HG03460 (cell line): Measurements from ENCODE around the gene PRR5L.

ENCODE experiments used
- ATAC-seq: cut with Tn5 transposase; IDR thresholded peaks from one replicate; pipeline ENCODE4 v1.9.1; 2021; ENCODE audit not compliant: unreplicated experiment

The PRR5L gene

DNA sequence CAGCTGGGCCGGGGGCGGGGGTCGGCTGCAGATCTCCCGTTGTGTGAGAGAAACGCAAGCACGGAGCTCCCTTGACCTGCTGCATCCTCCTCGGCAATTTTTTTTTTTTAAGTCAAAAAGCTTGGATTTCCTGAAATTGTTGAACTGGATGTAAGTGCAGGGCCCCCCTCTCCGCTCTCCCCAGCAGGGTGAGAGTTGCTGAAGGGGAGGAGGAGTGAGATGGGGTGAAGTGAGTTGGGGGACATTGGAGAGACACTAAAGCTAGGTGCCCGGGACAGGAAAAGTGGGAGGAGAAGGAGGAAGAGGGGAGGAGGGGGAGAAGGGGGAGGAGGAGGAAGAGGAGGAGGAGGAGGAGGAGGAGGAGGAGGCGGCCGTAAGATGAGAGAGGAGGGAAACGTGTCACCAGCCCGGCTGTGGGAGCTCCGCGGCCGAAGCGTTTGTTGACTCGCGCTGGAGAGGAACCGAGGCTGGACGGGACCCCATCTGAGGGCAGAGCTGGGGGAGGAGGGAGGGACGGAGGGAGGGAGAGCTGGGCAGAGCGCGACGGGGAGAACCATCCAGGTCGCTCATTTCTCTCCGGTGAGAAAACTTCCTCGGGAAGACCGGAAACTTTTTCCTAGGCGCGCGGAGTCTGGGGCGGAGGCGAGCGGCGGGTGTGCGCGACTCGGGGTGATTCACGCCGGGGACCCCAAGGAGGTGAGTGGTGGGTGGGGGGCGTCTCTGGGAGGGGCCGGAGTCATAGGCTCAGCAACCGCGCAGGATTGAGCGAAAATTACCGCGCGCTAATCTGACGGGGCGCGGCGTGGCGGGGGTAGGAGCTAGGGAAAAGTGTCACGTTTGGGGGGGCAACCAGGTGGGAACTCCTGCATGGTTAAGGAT is 80.2 kb downstream of the PRR5L start:
- no peak for ATAC-seq

DNA sequence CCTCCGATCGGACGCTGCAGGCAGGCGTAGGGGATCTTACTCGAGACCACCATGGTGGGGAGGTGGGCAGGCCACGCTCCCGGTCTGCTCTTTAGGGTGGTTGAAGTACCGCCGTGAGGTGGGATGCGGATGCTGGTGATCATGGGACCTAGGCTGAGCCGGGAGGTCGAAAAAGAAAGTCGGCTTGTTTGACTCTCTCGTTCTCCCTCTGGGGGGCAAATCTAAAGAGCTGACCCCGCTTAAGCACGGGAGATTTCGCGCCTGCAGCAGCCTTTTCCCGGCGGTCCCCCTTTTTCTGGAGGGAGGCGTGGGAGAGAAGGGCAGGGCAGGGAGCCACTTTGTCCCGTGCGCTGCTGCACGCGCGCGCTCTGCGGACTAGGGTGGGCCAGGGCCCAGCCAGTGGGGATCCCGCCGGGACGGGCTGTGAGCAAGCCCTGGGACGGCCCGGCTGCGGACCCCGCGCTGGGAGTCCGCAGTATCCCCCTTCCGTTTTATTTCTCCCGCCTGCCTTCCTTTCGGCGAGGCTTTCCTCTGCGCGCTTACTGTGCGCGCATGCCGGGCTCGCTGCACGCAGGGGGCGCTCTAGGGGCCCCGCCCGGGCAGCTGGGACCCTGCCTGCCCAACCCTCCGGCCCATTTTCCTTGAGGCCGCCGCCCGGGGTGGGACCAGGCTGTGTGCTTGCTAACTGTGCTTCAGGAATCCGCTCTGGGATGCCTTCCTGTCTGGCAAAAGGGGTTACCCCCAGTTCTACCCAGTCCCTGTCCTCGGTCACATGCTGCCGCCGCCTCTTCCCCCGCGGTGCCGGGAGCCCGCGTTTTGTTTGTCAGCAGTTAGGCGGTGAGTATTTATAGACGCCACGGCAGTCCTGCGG is 81.0 kb downstream of the PRR5L start:
- no peak for ATAC-seq

DNA sequence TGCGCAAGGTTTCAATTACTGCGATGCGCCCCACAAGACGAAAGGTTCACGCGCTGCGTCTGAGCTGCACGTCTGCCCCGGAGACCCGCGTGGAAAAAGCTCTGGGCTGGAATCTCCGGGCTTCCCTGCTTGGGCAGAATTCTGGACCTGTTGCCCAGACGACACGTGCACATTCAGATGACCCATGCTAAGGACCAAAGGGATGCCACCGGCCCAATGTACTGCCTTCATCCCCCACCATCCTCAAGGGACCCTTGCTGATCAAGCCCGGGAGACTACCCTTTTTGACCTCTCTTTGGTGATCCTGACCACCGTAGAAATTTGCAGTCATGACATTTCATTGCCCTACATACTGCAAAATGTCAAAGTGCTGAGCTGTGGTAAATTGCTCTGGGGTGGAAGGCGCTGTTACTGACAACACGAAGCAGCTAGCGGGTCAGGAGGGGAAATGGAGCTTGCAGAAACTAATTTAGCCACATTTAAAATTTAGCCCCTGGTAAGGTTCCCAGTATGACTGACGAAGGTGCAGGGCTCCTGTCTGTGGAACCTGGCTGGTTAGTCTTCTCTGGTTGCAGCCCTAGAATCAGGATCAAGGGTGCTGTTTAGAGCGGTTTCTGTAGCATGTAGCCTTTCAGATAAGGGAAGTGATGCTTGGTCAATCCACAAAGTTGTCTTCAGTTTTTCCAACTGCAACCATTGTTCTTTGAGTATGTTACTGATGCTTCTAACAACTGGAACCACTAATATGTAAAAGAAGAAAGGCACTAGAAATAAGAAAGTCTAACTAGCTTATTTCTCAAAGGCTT is 81.9 kb downstream of the PRR5L start:
- no peak for ATAC-seq

DNA sequence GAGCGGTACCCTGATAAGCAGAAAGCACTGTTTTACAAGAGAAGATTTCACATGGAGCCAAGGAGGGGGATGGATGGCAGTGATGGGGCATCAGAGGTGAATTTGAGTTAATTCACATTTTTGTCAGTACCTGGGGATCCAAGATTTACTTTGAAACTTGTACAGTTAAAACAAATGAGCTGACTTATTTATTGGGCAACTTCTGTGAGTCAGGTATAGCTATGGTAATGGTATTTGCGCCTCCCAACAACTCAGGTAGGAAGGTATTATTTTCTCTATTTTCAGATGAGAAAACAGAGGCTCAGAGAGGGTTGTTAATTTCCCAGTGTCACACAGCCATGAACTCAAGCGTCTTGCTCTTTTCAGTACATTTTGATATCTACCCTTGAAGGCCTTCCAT is 83.6 kb downstream of the PRR5L start:
- no peak for ATAC-seq

DNA sequence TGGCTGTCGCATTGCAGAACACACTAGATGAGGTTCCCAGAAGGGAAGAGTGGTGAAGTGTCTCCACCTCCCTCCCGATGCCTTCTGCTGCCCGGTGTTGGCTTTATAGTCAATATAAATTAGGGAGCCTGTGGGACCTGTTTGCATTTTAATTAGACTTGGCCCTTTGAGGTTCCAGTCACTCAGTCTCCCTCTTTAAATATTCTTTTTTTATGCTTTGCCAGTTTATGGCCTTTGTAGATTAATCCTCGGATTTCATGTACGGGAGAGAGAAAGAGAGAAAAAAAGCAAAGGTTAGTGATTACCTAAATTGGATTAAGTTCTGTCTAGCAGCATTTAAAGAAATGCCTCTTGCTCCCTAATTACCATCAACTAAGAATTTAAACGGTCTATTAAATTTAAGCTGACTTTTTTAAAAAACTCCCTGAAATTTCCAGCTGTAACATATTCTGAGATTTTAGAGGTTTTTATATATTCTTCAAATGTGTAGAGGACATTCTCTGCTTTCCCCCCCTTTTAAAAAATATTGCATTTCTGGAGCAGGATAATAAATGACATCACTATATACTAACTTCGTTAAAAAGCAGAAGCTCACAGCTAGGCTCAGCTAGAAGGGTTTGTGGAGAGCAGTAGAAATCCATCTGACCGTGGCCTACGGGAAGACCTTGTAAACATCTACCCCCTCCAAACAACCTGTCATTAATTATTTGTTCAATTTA is 84.4 kb downstream of the PRR5L start:
- no peak for ATAC-seq

DNA sequence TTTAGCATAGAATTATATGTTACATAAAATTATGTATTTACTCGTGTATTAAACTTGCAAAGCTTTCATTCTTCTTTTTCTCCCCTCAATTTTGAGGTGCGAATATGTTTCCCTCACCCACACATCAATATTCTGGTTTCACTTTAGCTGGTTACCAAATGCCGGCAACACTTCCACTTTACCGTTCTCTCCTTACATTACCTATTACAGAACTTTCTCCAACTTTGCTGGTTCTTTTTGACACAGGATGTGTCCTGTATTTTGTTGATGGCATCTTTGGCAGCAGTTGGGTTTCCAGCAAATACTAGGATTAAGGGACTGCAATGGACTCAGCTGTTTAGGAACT is 84.9 kb downstream of the PRR5L start:
- ATAC-seq = no peak

DNA sequence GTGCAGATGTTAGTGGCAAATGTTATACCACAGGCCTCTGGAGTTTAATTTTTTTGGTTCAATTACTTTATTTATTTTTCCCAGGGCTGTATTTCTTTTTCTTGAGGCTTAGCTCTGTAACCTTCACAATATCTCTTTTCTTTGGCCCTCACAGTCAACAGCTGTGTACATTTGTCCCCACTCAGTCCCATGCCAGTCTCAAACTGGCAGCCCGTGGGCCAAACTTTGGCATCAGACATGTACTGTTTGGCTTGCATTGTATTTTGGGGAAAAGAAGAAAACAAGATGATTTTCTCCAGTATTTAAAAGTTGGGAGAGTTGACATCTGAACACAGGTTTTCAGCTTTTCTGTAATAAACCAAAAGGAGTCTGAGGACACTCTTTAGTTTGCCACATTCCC is 87.1 kb downstream of the PRR5L start:
- ATAC-seq = no peak

DNA sequence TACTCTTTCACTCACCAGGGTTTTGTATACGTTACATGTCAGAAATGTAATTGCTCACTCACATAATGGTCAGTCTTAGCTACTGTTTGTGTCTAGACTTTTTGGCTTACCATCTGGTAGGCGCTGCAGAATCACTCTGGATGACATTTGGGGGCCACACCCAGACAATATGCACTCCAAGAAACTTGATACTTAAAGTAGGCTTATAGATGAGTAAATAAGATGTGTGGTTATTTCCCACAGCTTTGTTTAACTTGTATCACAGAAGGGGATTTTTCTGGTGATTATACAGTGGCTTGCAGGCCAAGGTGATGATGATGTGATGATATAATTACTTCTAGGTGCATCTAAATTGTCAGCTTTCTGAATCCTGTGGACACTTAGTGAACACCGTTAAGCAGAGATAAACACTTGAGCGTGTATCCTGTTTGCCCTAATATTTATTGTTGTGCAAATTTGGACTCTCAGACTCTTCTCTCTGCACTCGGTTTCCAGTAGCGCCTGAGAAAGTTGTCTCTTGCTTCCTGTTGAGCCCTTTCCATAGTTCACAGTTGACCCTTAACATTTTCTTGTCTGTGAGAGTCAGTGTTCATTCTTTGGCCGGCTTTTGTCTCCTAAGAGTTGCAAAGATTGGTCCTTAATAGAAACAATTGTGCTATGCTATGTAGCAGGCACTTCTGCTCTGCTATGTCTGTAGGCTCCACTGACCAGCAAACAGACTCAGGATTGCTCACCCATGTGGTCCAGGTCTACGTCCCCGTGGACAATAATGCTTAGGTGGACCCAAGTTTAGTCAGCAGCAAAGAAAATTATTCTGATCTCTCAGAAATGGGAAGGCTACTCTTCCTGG is 89.3 kb downstream of the PRR5L start:
- ATAC-seq = no peak

DNA sequence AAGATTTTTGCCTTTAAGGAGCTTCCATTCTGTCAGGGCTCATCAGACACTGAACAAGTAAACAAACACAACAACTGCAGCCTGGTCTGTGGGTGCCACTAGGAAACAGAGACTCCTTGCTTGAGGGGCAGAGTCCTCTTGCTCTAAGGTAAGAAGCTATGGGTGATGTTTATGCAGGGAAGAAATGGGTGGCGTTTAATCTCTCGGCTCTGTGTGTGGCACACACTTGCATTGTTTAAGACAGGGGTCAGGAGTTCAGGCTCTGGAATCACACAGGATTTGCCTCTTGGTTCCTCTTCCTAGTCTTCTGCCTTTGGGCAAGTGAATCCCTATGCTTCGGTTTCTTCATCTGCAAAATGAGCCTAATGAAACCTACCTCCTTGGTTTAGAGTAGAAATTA is 90.3 kb downstream of the PRR5L start:
- ATAC-seq = no peak

DNA sequence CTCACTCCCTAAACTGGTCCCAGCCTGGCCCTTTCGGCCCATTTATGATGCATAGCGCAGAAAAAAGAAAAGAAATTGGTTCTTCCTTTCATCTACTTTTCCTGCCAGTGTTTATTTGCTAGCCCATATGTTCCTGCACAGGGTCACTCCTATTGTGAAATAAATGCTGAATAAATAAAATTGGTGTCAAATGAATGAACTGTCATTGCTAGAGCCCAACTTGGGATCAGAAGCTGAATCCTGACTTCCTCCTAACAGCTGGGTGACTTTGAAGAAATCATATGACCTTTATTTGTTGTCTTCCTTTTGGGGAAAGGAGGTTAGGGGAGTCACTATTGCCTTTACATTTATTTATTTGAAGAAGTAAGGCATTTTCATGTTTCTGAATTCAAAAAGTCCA is 92.0 kb downstream of the PRR5L start:
- no peak for ATAC-seq

DNA sequence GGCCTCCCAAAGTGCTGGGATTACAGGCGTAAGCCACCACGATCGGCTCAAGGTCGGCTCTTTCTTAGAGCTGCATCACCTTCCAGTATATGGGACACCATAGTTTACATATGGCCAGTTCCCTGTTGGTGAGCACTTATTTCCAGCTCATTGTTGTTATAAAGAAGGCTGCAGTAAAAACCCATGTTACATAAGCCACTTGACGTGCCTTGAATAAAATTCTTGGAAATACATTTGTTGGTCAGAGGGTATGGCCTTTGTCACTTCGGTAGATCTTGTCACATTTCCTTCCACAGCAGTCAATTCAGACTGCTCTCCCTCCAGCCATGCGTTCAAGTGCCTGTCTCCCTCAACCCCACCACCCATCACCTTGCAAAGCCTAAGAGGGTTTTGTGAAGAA is 92.9 kb downstream of the PRR5L start:
- no peak for ATAC-seq

DNA sequence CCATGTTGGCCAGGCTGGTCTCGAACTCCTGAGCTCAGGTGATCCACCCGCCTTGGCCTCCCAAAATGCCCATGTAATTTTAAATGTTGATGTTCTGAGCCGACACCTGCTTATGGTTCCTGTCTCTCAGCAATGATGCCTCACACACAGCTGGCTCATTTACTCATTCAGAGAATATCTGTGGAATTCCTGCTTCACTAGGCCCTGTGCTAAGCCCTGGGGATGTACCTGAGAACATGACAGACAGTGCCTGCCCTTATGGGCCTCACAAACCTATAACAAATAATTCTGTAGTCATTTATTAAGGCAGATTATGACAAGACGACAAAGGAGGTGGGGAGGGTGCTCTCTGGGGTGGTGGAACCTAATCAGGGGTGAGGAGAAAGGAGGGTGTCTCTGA is 93.7 kb downstream of the PRR5L start:
- no peak for ATAC-seq

DNA sequence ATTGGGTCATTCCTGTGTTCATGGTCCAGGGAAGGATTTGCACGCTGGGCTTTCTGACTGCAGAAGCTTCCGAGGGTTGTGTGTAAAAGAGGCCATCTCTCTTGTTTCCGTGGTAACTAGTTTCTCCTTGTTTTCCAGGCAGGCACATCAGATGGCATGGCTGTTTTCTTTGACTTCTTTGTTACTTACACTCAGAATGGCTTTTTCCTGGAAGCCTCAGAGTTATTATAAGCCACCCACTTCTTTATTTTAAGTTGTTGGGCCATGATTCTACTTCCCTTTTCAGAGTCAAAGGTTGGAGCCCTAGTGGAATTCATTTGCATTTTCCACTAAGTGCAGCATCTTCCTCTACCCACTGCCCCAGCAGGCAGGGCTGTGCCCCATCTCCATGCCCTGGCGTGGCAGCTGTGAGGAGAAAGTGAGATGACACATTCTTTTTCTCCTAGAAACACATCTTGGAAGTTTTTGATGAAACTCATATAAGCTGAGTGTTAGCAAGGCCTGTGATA is 94.9 kb downstream of the PRR5L start:
- ATAC-seq = no peak

DNA sequence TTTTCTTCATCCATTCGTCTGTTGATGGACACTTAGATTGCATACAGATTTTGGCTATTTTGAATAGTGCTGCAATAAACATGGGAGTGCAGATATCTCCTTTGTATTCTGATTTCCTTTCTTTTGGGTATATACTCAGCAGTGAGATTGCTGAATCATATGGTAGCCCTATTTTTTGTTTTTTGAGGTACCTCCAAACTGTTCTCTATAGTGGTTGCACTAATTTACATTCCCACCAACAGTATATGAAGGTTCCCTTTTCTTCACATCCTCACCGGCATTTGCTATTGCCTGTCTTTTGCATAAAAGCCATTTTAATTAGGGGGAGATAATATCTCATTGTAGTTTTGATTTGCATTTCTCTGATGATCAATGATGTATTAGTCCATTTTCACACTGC is 96.1 kb downstream of the PRR5L start:
- no peak for ATAC-seq

DNA sequence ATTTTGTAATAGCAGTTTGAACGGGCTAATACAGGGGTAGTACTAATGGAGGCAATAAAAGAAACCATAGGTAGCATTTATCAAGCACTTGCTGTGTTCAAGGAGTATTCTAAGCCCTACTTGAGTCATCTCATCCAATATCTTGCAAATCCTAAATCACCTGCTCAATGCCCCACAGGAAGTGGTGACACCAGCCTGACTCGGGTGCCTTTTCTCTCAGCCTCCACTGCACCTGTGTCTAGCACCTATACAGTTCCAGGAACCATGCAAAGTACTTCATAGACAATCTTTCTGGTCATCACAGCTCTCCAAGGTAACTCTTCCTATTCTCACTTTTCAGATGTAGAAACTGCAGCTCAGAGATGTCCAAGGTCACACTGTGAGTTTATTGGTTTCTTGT is 98.0 kb downstream of the PRR5L start:
- no peak for ATAC-seq

DNA sequence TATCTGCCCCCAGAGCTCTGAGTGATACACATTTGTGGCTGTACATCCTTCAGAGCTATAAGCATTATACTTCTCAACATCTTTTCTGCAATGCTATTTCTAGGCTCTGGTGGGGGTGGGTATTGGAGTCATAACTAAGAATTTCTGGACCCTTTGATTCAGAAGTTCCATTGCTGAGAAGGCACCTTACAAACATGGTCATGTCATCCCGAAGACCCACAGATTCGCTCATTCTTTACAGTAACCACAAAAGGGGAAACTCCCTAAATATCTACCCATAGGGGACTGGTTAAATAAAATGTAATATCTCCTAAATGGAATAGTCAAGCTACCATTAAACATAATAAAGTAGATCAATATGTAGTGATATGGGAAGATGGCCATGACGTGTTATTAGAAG is 98.8 kb downstream of the PRR5L start:
- ATAC-seq = no peak

DNA sequence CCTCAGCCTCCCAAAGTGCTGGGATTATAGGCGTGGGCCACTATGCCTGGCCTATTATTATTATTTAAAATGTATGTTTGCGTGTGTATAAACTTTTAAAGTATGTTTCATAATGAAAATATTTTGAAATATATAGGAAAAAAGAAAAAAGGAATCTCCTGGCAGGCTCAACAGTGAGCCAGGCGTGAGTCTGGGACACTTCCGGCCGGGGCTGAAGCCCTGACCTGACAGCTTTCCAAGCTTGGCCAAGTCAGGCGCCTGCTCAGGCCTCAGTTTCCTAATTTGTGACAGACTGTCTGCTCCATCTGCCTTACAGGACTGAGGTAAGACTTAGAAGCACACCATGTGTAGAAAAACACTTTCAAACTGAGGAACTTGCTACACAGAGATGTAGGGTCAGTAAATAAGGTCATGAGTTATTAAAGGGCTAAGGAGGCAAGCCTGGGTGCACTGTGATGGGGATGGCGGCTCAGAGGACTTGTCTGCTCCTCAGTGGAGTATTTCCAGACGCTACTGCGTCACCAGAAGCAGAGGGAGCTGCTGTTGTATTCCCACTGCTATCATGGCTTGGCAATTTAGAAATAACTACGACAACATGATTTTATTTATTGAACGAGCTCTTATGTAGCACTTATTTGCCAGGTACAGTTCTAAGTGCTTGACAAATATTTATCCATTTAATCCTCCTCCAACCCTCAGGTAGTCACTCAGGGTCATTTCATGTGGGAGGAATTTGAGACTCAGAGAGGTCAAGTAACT is 100.1 kb downstream of the PRR5L start:
- ATAC-seq = no peak

DNA sequence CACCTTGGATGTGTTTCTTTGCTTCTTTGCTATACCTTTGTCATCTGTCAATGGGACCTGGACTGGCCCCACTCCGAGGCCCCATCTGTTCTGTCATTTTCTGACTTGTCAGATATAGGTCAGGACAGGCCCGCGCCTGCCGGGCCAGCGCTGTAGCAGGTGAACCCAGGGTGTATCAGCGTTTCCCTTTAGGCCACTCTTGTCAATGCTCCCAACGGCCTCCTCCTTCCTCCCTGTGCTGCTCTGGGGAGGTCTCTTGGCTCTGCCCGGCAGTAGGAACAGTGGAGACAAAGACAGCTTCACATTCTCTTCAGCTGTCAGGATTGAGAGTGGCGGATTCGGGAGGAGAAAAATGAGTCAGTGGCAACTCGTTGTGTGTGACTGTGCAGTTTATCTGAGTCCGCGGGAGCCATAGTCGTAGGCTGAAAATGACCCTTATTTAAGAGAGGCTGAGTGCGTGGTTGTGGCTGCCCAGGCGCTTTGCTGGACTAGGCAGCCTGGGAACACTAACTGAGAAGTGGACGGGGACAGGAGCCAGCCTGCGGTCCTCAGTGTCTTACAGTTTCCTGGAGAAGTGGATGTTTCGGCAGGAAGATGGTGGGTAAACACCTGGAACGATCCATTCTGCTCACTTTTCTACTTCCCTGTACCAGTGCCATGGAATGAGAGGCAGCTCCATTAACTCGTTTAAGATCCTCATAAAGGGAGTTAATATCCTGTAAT is 102.3 kb downstream of the PRR5L start:
- ATAC-seq = no peak
